KMS-11 (cell line): ENCODE data around the gene CHD6.

Experiments
- H2AFZ ChIP-seq: fragments of 200-600 bp; sonication (generic); 2 replicates; pipeline ENCODE4 v1.6.1; 2016; ENCODE audit warnings: antibody characterized with exemption, mixed run types, low read depth
- H3K27ac ChIP-seq: fragments of 200-600 bp; sonication (generic); 2 replicates; pipeline ENCODE4 v1.6.1; 2016; ENCODE audit warnings: mild to moderate bottlenecking, mixed run types
- H3K27me3 ChIP-seq: fragments of 200-600 bp; sonication (generic); 2 replicates; pipeline ENCODE4 v1.6.1; 2017; ENCODE audit warnings: mild to moderate bottlenecking, low read depth, mixed run types, moderate library complexity; ENCODE audit not compliant: insufficient read depth
- H3K36me3 ChIP-seq: fragments of 200-600 bp; sonication (generic); 2 replicates; pipeline ENCODE4 v1.6.1; 2017; ENCODE audit warnings: mild to moderate bottlenecking, mixed run types; ENCODE audit not compliant: insufficient read depth
- H3K4me1 ChIP-seq: fragments of 200-600 bp; sonication (generic); 2 replicates; pipeline ENCODE4 v1.6.1; 2016; ENCODE audit warnings: mild to moderate bottlenecking, low read depth, mixed run types; ENCODE audit not compliant: poor library complexity, severe bottlenecking
- H3K4me2 ChIP-seq: fragments of 200-600 bp; sonication (generic); 2 replicates; pipeline ENCODE4 v1.7.0; 2016; ENCODE audit warnings: mild to moderate bottlenecking, mixed run types
- H3K4me3 ChIP-seq: fragments of 200-600 bp; sonication (generic); IDR thresholded peaks from 2 replicates; pipeline ENCODE4 v1.6.1; 2017; ENCODE audit warnings: low read depth, low read length, mixed read lengths; ENCODE audit not compliant: insufficient read depth
- H3K79me2 ChIP-seq: fragments of 200-600 bp; sonication (generic); 2 replicates; pipeline ENCODE4 v1.6.1; 2016; ENCODE audit warnings: low read depth, mixed run types; ENCODE audit not compliant: insufficient read depth
- H3K9ac ChIP-seq: fragments of 200-600 bp; sonication (generic); 2 replicates; pipeline ENCODE4 v1.6.1; 2016; ENCODE audit warnings: mild to moderate bottlenecking, mixed run types
- H4K20me1 ChIP-seq: fragments of 200-600 bp; sonication (generic); 2 replicates; pipeline ENCODE4 v1.6.1; 2016; ENCODE audit warnings: mild to moderate bottlenecking, mixed run types; ENCODE audit not compliant: insufficient read depth
- CTCF ChIP-seq: fragments of 200-600 bp; sonication (generic); conservative IDR thresholded peaks from 2 replicates; pipeline ENCODE4 v1.6.1; 2017; ENCODE audit warnings: low read depth, mild to moderate bottlenecking, antibody characterized with exemption, low read length, moderate library complexity, mixed read lengths

CHD6 gene

GRCh38 chr20:41364967-41365765 lies 253.0 kb downstream of the CHD6 start:
- Histone ChIP-seq H4K20me1 (no peaks in the 10 kb centered on the region), H3K27me3 (no peaks in the 10 kb centered on the region), H3K79me2 (no peaks in the 10 kb centered on the region), H2AFZ (no peak overlapping the region), H3K9ac (no peak overlapping the region), H3K27ac (no peak overlapping the region), H3K4me2 (no peak overlapping the region), H3K36me3 (no peaks in the 10 kb centered on the region), H3K4me1 (no peaks in the 10 kb centered on the region), H3K4me3 (no peak overlapping the region)
- TF ChIP-seq CTCF = no peak

GRCh38 chr20:41364236-41364855 lies 253.8 kb downstream of the CHD6 start:
- Histone ChIP-seq H4K20me1 (no peaks in the 10 kb centered on the region), H3K27me3 (no peaks in the 10 kb centered on the region), H3K36me3 (no peaks in the 10 kb centered on the region), H3K27ac (no peak overlapping the region), H3K9ac (no peak overlapping the region), H3K4me1 (no peaks in the 10 kb centered on the region), H3K4me2 (no peak overlapping the region), H3K4me3 (no peak overlapping the region), H2AFZ (no peak overlapping the region), H3K79me2 (no peaks in the 10 kb centered on the region)
- no peak for TF ChIP-seq CTCF

- H4K20me1 ChIP-seq = no peaks in the 10 kb centered on the region
- H2AFZ ChIP-seq = no peak overlapping the region
- H3K9ac ChIP-seq = no peak overlapping the region
- H3K79me2 ChIP-seq = no peaks in the 10 kb centered on the region
- TF ChIP-seq CTCF = no peak
- H3K27me3 ChIP-seq = no peaks in the 10 kb centered on the region
- no peak overlapping the region for H3K4me3 ChIP-seq
- H3K4me1 ChIP-seq = no peaks in the 10 kb centered on the region
- no peak overlapping the region for H3K27ac ChIP-seq
- H3K36me3 ChIP-seq = no peaks in the 10 kb centered on the region
- no peak overlapping the region for H3K4me2 ChIP-seq
Observed at GRCh38 chr20:41363601-41364000, 254.6 kb downstream of the CHD6 start.

- Histone ChIP-seq H2AFZ (no peak overlapping the region), H4K20me1 (no peaks in the 10 kb centered on the region), H3K27me3 (no peaks in the 10 kb centered on the region), H3K36me3 (no peaks in the 10 kb centered on the region), H3K4me3 (no peak overlapping the region), H3K79me2 (no peaks in the 10 kb centered on the region), H3K4me1 (no peaks in the 10 kb centered on the region), H3K4me2 (no peak overlapping the region), H3K9ac (no peak overlapping the region), H3K27ac (no peak overlapping the region)
- TF ChIP-seq CTCF = no peak
Observed at GRCh38 chr20:41362748-41363140, 255.4 kb downstream of the CHD6 start.
